ENCODE measurements around the gene SULF2.

DNA sequence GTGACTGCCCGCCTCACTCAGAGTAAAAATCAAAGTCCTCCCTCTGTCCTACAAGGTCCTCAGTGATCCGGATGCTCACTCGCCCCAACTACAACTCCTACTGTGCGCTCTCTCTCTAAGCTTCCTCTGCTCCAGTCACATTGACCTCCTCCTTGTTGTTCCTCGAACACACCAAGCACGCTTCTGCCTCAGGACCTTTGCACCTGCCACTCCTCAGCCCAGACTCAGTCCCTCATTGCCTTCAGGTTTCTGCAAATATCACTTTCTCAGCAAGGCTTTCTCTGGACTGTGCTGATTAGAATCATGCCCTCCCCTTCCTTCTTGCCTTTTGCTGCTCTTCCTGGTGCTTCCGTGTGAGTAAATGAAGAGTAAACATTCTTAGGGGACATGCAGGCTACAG, 41.6 kb downstream of the SULF2 start:
- no peak for TF ChIP-seq CTCF (IDR thresholded peaks at IDR 0.05)
- no peak for TF ChIP-seq POLR2A (IDR thresholded peaks at IDR 0.05)
